GM21825 (cell line): ENCODE measurements around the gene ASTN2.

Source experiments
- ATAC-seq: cut with Tn5 transposase; IDR thresholded peaks from one replicate; pipeline ENCODE4 v1.9.1; 2021; ENCODE audit warnings: mild to moderate bottlenecking, moderate library complexity; ENCODE audit not compliant: unreplicated experiment

Gene ASTN2

GRCh38 chr9:116647515-116647809, 767.4 kb downstream of the ASTN2 start:
- ATAC-seq: no peak

- ATAC-seq: no peak
Measured at GRCh38 chr9:116646661-116647514, 768.0 kb downstream of the ASTN2 start.

- no peak for ATAC-seq
Measured at GRCh38 chr9:116644091-116644688, 770.7 kb downstream of the ASTN2 start.

GRCh38 chr9:116643691-116644090, 771.2 kb downstream of the ASTN2 start:
- ATAC-seq: no peak

GRCh38 chr9:116641292-116642059, 773.4 kb downstream of the ASTN2 start:
- no peak for ATAC-seq

GRCh38 chr9:116639251-116639741, 775.6 kb downstream of the ASTN2 start:
- no peak for ATAC-seq

GRCh38 chr9:116635908-116636307, 778.9 kb downstream of the ASTN2 start:
- no peak for ATAC-seq

- ATAC-seq: no peak
Measured at GRCh38 chr9:116632990-116633838, 781.6 kb downstream of the ASTN2 start.

- no peak for ATAC-seq
Measured at GRCh38 chr9:116629634-116630033, 785.2 kb downstream of the ASTN2 start.

GRCh38 chr9:116628716-116629115, 786.1 kb downstream of the ASTN2 start:
- no peak for ATAC-seq

- no peak for ATAC-seq
Measured at GRCh38 chr9:116627433-116627832, 787.4 kb downstream of the ASTN2 start.

GRCh38 chr9:116626762-116627161, 788.1 kb downstream of the ASTN2 start:
- ATAC-seq: no peak

GRCh38 chr9:116623715-116624114, 791.1 kb downstream of the ASTN2 start:
- no peak for ATAC-seq

- ATAC-seq: no peak
Measured at GRCh38 chr9:116617389-116617788, 797.5 kb downstream of the ASTN2 start.

GRCh38 chr9:116616304-116616914, 798.4 kb downstream of the ASTN2 start:
- no peak for ATAC-seq

GRCh38 chr9:116608064-116608463, 806.8 kb downstream of the ASTN2 start:
- ATAC-seq: no peak

GRCh38 chr9:116605904-116606341, 808.9 kb downstream of the ASTN2 start:
- ATAC-seq: no peak

- no peak for ATAC-seq
Measured at GRCh38 chr9:116605060-116605459, 809.8 kb downstream of the ASTN2 start.

GRCh38 chr9:116604251-116604650, 810.6 kb downstream of the ASTN2 start:
- ATAC-seq: no peak

GRCh38 chr9:116599342-116599884, 815.4 kb downstream of the ASTN2 start:
- no peak for ATAC-seq
